GM21447 (cell line): ENCODE results near the gene GRM7.

Source experiments
- ATAC-seq: cut with Tn5 transposase; IDR thresholded peaks from one replicate; pipeline ENCODE4 v1.9.1; 2021; ENCODE audit not compliant: unreplicated experiment

GRM7 gene

GRCh38 chr3:7568526-7569184, 707.7 kb downstream of the GRM7 start:
- ATAC-seq, result no peak

- ATAC-seq, result no peak
These were observed 712.4 kb downstream of the GRM7 start for GRCh38 chr3:7573330-7573729.

GRCh38 chr3:7574435-7574834, 713.5 kb downstream of the GRM7 start:
- no peak for ATAC-seq

- ATAC-seq, result no peak
These were observed 715.2 kb downstream of the GRM7 start for GRCh38 chr3:7576071-7576470.

- no peak for ATAC-seq
These were observed 715.6 kb downstream of the GRM7 start for GRCh38 chr3:7576506-7576905.

GRCh38 chr3:7577513-7577912, 716.6 kb downstream of the GRM7 start:
- no peak for ATAC-seq

- ATAC-seq, result no peak
These were observed 720.9 kb downstream of the GRM7 start for GRCh38 chr3:7581831-7582230.

- ATAC-seq, result no peak
These were observed 724.1 kb downstream of the GRM7 start for GRCh38 chr3:7585052-7585451.

GRCh38 chr3:7588236-7588635, 727.3 kb downstream of the GRM7 start:
- no peak for ATAC-seq

GRCh38 chr3:7589526-7589925, 728.6 kb downstream of the GRM7 start:
- ATAC-seq, result no peak

GRCh38 chr3:7602297-7602696, 741.4 kb downstream of the GRM7 start:
- no peak for ATAC-seq

GRCh38 chr3:7607083-7607482, 746.2 kb downstream of the GRM7 start:
- ATAC-seq, result no peak

GRCh38 chr3:7607676-7608075, 746.8 kb downstream of the GRM7 start:
- no peak for ATAC-seq

- no peak for ATAC-seq
These were observed 749.7 kb downstream of the GRM7 start for GRCh38 chr3:7610634-7611033.

GRCh38 chr3:7615043-7615442, 754.1 kb downstream of the GRM7 start:
- no peak for ATAC-seq

GRCh38 chr3:7618606-7619005, 757.7 kb downstream of the GRM7 start:
- no peak for ATAC-seq

- ATAC-seq, result no peak
These were observed 759.5 kb downstream of the GRM7 start for GRCh38 chr3:7620401-7620800.

GRCh38 chr3:7621046-7621630, 760.2 kb downstream of the GRM7 start:
- no peak for ATAC-seq

GRCh38 chr3:7621651-7622050, 760.7 kb downstream of the GRM7 start:
- ATAC-seq, result no peak

GRCh38 chr3:7625021-7625420, 764.1 kb downstream of the GRM7 start:
- ATAC-seq, result no peak

GRCh38 chr3:7630351-7630911, 769.5 kb downstream of the GRM7 start:
- no peak for ATAC-seq

- ATAC-seq, result no peak
These were observed 770.0 kb downstream of the GRM7 start for GRCh38 chr3:7630925-7631324.

- no peak for ATAC-seq
These were observed 771.4 kb downstream of the GRM7 start for GRCh38 chr3:7632305-7632704.
